PC-3 (cell line): ENCODE data around the gene ABTB2. TPM values are rescaled to one million over a fixed set of nuclear protein-coding genes. Genes with fewer than 3 reads are reported as not detected.

Experiments
- ATAC-seq: fragments of 200-7000 bp; cut with Tn5 transposase; 2 replicates; pipeline ENCODE4 v1.9.1; 2020; ENCODE audit warnings: mild to moderate bottlenecking, moderate library complexity
- BruUV-seq: library from RNA; stranded (reverse); fragments of 400-500 nt; replicated peaks from 2 replicates; lab custom pipeline; 2021; lab: Mats Ljungman, UMichigan
- CTCF ChIA-PET: fragments of 300-600 bp; sonication (Branson Sonifier 250); formaldehyde crosslinking; loops from one replicate; lab custom pipeline; 2022; ENCODE audit warnings: antibody characterized with exemption; lab: Charles Lee
- POLR2A ChIA-PET: fragments of 300-600 bp; sonication (Branson Sonifier 250); formaldehyde crosslinking; loops from one replicate; lab custom pipeline; 2022; ENCODE audit warnings: antibody characterized with exemption; ENCODE audit not compliant: unreplicated experiment; lab: Charles Lee
- DNase-seq: peaks from one replicate; pipeline ENCODE4 v3.0.0-alpha.2; 2015
- H2AFZ ChIP-seq: fragments of 300-600 bp; sonication (generic); 2 replicates; pipeline ENCODE4 v1.6.0; 2016; ENCODE audit warnings: antibody characterized with exemption, low read length
- H3F3A ChIP-seq: fragments of 300-600 bp; sonication (generic); one replicate; pipeline ENCODE4 v1.6.0; 2017; ENCODE audit warnings: antibody characterized with exemption, low read length, control low read depth, mild to moderate bottlenecking; ENCODE audit not compliant: unreplicated experiment
- H3K27ac ChIP-seq: fragments of 300-600 bp; sonication (generic); 2 replicates; pipeline ENCODE4 v1.5.1; 2016; ENCODE audit warnings: mild to moderate bottlenecking, low read length
- H3K27me3 ChIP-seq: fragments of 300-600 bp; sonication (generic); 2 replicates; pipeline ENCODE4 v1.6.1; 2016; ENCODE audit warnings: low read length, mixed read lengths
- H3K36me3 ChIP-seq: fragments of 300-600 bp; sonication (generic); 2 replicates; pipeline ENCODE4 v1.6.1; 2016; ENCODE audit warnings: low read depth, mixed run types, low read length, mixed read lengths
- H3K4me1 ChIP-seq: fragments of 300-600 bp; sonication (generic); 2 replicates; pipeline ENCODE4 v1.5.1; 2016; ENCODE audit warnings: low read length; ENCODE audit not compliant: insufficient read depth
- H3K4me2 ChIP-seq: fragments of 300-600 bp; sonication (generic); 2 replicates; pipeline ENCODE4 v1.6.0; 2016; ENCODE audit warnings: low read length
- H3K4me3 ChIP-seq: fragments of 300-600 bp; sonication (generic); 2 replicates; pipeline ENCODE4 v1.5.1; 2016; ENCODE audit warnings: mild to moderate bottlenecking, low read length, mixed read lengths
- H3K79me2 ChIP-seq: fragments of 300-600 bp; sonication (generic); 2 replicates; pipeline ENCODE4 v1.6.1; 2017; ENCODE audit warnings: low read length, mixed read lengths
- H3K9ac ChIP-seq: fragments of 300-600 bp; sonication (generic); 2 replicates; pipeline ENCODE4 v1.6.0; 2016; ENCODE audit warnings: mild to moderate bottlenecking, low read length
- H3K9me2 ChIP-seq: fragments of 300-600 bp; sonication (generic); replicated peaks from 2 replicates; pipeline ENCODE4 v1.6.1; 2016; ENCODE audit warnings: mixed run types, low read length, mixed read lengths
- H3K9me3 ChIP-seq: fragments of 300-600 bp; sonication (generic); 2 replicates; pipeline ENCODE4 v1.6.1; 2016; ENCODE audit warnings: low read length, mixed read lengths
- H4K20me1 ChIP-seq: fragments of 300-600 bp; sonication (generic); 2 replicates; pipeline ENCODE4 v1.6.1; 2016; ENCODE audit warnings: low read length, mixed read lengths
- EZH2 ChIP-seq: fragments of 300-600 bp; sonication (generic); IDR thresholded peaks from one replicate; pipeline ENCODE4 v1.6.1; 2017; ENCODE audit warnings: antibody characterized with exemption, mild to moderate bottlenecking, low read length; ENCODE audit not compliant: unreplicated experiment
- EZH2phosphoT487 ChIP-seq: fragments of 300-600 bp; sonication (generic); IDR thresholded peaks from 2 replicates; pipeline ENCODE4 v1.6.1; 2018; ENCODE audit warnings: mild to moderate bottlenecking, antibody characterized with exemption, low read length, borderline replicate concordance
- intact Hi-C: fragments of 100-400 bp; cut with micrococcal nuclease; formaldehyde crosslinking; loops from 2 replicates; pipeline ENCODE4 v1.9.0; 2023
- total RNA-seq: library from RNA; depleted of rRNA; stranded (reverse); fragments of >200 nt; gene quantifications from 2 replicates; pipeline ENCODE4 v1.2.3, GENCODE V29; 2014
- TF ChIP-seq, protein P1 (sequence below): fragments of 300-600 bp; sonication (generic); conservative IDR thresholded peaks from 2 replicates; pipeline ENCODE4 v1.5.1; 2017; ENCODE audit warnings: antibody characterized with exemption, low read depth, mild to moderate bottlenecking, low read length

Gene ABTB2
- total RNA-seq, 1 experiment from 2014 or later: 5.2 TPM

DNA sequence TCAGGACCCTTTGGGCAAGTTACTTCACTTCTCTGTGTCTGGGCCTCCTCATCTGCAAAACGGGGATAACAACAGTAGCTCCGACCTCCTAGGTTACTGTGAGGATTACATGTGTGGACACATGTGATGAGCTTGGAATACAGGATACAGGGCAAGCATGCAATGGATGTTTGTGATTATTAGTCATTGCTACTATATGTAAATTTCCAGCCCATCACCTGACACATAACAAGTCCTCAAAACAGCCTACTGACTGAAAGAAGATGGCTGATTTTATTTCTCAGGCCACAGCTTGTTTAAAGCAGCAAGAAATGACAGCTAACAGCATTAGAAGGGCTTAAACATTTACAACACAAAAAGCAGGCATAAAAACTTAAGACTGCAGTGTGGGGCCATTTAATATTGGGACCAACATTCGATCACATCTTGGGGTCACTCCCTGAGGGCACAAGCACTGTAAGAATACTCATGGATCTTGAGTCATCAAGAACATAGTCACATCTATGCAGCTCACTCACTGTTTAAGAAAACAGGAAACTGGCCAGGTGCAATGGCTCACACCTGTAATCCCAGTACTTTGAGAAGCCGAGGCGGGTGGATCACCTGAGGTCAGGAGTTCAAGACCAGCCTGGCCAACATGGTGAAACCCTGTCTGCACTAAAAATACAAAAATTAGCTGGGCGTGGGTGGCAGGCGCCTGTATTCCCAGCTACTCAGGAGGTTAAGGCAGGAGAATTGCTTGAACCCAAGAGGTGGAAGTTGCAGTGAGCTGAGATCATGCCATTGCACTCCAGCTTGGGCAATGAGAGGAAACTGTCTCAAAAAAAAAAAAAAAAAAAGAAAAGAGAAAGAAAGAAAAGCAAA lies 49.5 kb downstream of the ABTB2 start:
- no peak overlapping the region for H3K4me2 ChIP-seq
- no peaks in the 10 kb centered on the region for H3K9me3 ChIP-seq
- H3K27me3 ChIP-seq: no peaks in the 10 kb centered on the region
- ChIA-PET CTCF (no interaction called here), POLR2A (interaction anchor here (0.5 to 0.7 kb wide), 2 partner anchors 84 to 503 kb away, joined by 4 to 20 read pairs; no protein-coding TSS in a partner anchor)
- peaks cover 17% of the 10 kb centered on the region for H3K79me2 ChIP-seq
- no peaks in the 10 kb centered on the region for H3F3A ChIP-seq
- H3K36me3 ChIP-seq: no peaks in the 10 kb centered on the region
- H4K20me1 ChIP-seq: no peaks in the 10 kb centered on the region
- H3K9ac ChIP-seq: no peak overlapping the region
- peak; percentile 58 for DNase-seq
- no peak for TF ChIP-seq EZH2
- TF ChIP-seq, protein P1, sequence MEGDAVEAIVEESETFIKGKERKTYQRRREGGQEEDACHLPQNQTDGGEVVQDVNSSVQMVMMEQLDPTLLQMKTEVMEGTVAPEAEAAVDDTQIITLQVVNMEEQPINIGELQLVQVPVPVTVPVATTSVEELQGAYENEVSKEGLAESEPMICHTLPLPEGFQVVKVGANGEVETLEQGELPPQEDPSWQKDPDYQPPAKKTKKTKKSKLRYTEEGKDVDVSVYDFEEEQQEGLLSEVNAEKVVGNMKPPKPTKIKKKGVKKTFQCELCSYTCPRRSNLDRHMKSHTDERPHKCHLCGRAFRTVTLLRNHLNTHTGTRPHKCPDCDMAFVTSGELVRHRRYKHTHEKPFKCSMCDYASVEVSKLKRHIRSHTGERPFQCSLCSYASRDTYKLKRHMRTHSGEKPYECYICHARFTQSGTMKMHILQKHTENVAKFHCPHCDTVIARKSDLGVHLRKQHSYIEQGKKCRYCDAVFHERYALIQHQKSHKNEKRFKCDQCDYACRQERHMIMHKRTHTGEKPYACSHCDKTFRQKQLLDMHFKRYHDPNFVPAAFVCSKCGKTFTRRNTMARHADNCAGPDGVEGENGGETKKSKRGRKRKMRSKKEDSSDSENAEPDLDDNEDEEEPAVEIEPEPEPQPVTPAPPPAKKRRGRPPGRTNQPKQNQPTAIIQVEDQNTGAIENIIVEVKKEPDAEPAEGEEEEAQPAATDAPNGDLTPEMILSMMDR: no peak
- H3K4me1 ChIP-seq: peaks cover 18% of the 10 kb centered on the region
- H2AFZ ChIP-seq: no peak overlapping the region
- no peaks in the 10 kb centered on the region for H3K9me2 ChIP-seq
- H3K4me3 ChIP-seq: no peak overlapping the region
- intact Hi-C loops: no loop called here
- H3K27ac ChIP-seq: 0 out of 2 replicates have a peak overlapping the region, but pooled peaks have one; percentile 6
- ATAC-seq: peak; percentile 48
- BruUV-seq: no TSS peak

DNA sequence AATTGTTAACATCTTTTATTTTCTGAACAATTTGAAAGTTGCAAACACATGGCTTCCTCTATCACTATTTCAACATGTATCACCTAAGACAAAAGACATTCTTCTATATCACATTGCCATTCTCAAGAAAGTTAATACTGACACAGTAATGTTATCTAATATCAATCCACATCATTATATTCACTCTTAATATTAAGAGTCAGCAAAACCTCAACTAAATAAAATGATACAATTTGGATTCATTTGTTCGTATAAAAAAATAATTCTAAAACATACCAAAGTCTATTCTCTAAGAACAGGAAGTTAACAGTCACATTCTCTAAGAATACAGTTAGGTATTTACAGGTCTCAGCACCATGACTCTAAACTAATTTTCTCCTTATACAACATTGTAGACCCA lies 52.0 kb downstream of the ABTB2 start:
- TF ChIP-seq EZH2 (no peak), EZH2phosphoT487 (no peak)
- TF ChIP-seq, protein P1: no peak
- Histone ChIP-seq H3K4me1 (peaks cover 38% of the 10 kb centered on the region), H3K27ac (no peak overlapping the region), H3K4me2 (no peak overlapping the region), H3K9me3 (no peaks in the 10 kb centered on the region), H2AFZ (no peak overlapping the region), H3K27me3 (no peaks in the 10 kb centered on the region), H3K36me3 (no peaks in the 10 kb centered on the region), H4K20me1 (0 out of 2 replicates have a peak, but pooled peaks cover 6% of the 10 kb centered on the region), H3K79me2 (peaks cover 27% of the 10 kb centered on the region), H3K4me3 (no peak overlapping the region), H3K9me2 (no peaks in the 10 kb centered on the region), H3F3A (peaks cover 6% of the 10 kb centered on the region), H3K9ac (no peak overlapping the region)
- intact Hi-C loops: no loop called here
- DNase-seq (no peak), ATAC-seq (no peak)
- POLR2A ChIA-PET: no interaction called here
- CTCF ChIA-PET: no interaction called here
- BruUV-seq: no TSS peak

DNA sequence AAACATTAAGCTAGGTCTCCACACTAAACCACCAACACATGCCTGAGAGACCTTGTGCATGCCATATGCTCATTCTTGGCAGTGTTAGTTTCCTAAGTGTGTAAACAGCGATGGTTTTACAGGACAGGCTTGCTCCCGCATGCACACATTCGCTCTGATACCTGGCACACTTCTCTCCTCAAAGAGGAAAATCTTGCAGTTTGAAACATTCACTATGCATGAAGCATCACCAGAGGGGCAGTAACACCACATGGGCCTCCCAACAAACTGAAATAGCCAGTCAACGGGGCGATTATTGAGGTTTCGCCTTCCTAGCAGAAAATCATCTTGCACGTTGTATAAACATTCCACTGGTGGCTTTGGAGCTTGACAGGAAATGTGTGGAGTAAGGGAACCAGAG lies 52.6 kb downstream of the ABTB2 start:
- Histone ChIP-seq H3K9ac (no peak overlapping the region), H2AFZ (no peak overlapping the region), H3K27me3 (no peaks in the 10 kb centered on the region), H3F3A (peaks cover 6% of the 10 kb centered on the region), H3K9me2 (no peaks in the 10 kb centered on the region), H3K4me3 (no peak overlapping the region), H3K79me2 (peaks cover 32% of the 10 kb centered on the region), H3K9me3 (no peaks in the 10 kb centered on the region), H3K4me2 (no peak overlapping the region), H3K4me1 (peaks cover 38% of the 10 kb centered on the region), H4K20me1 (0 out of 2 replicates have a peak, but pooled peaks cover 6% of the 10 kb centered on the region), H3K36me3 (no peaks in the 10 kb centered on the region), H3K27ac (no peak overlapping the region)
- intact Hi-C loops: no loop called here
- POLR2A ChIA-PET: no interaction called here
- CTCF ChIA-PET: no interaction called here
- ATAC-seq (no peak), DNase-seq (no peak)
- BruUV-seq: no TSS peak
- TF ChIP-seq EZH2phosphoT487: no peak
- no peak for TF ChIP-seq EZH2
- TF ChIP-seq, protein P1: no peak
